ENCODE results near the gene HAPSTR1.
A peak's percentile ranks its signal among the peaks of the same experiment; 100 is the strongest.

Gene HAPSTR1

GRCh38 chr16:9124444-9124843 lies 33.0 kb downstream of the HAPSTR1 start:
- no peak for DNase-seq

- DNase-seq, result no peak
These were observed 33.6 kb downstream of the HAPSTR1 start for GRCh38 chr16:9124908-9125584.

- DNase-seq, result no peak
These were observed 34.4 kb downstream of the HAPSTR1 start for GRCh38 chr16:9125658-9126505.

GRCh38 chr16:9126609-9127008 lies 35.2 kb downstream of the HAPSTR1 start:
- DNase-seq, result no peak

GRCh38 chr16:9128346-9129342 lies 37.2 kb downstream of the HAPSTR1 start:
- DNase-seq, result no peak

- DNase-seq, result no peak
These were observed 42.9 kb downstream of the HAPSTR1 start for GRCh38 chr16:9134306-9134705.

GRCh38 chr16:9134739-9135138 lies 43.3 kb downstream of the HAPSTR1 start:
- DNase-seq, result peak; percentile 66

- no peak for DNase-seq
These were observed 44.4 kb downstream of the HAPSTR1 start for GRCh38 chr16:9135797-9136196.

- no peak for DNase-seq
These were observed 45.2 kb downstream of the HAPSTR1 start for GRCh38 chr16:9136596-9136995.

- no peak for DNase-seq
These were observed 46.7 kb downstream of the HAPSTR1 start for GRCh38 chr16:9138021-9138680.

GRCh38 chr16:9138731-9139501 lies 47.5 kb downstream of the HAPSTR1 start:
- DNase-seq, result peak; percentile 71

- no peak for DNase-seq
These were observed 48.5 kb downstream of the HAPSTR1 start for GRCh38 chr16:9139965-9140364.

Data from activated naive CD4-positive, alpha-beta T cell treated with anti-CD3 and anti-CD28 coated beads, Interleukin-2, amount 50 U/mL, for 16 hours (primary cell).